Activated naive CD4-positive, alpha-beta T cell treated with anti-CD3 and anti-CD28 coated beads, Interleukin-2, amount 50 U/mL, for 16 hours (primary cell): Measurements from ENCODE around the gene MTCL1.

Source experiments
- DNase-seq: peaks from one replicate; pipeline ENCODE4 v3.0.0-alpha.2; 2020

MTCL1 gene

GRCh38 chr18:8705238-8705960 lies at the start of gene MTCL1:
Gene MTCL1, plus strand, starts transcription at chr18:8705556. Its CDS starts 105 bp downstream, at chr18:8705661.
- peak; percentile 32 for DNase-seq

- no peak for DNase-seq
Observed at GRCh38 chr18:8656232-8656631, 49.1 kb upstream of the MTCL1 start.

GRCh38 chr18:8657050-8657820 lies 48.1 kb upstream of the MTCL1 start:
- no peak for DNase-seq

GRCh38 chr18:8657873-8658470 lies 47.4 kb upstream of the MTCL1 start:
- DNase-seq: no peak

- no peak for DNase-seq
Observed at GRCh38 chr18:8658858-8659485, 46.4 kb upstream of the MTCL1 start.

GRCh38 chr18:8659609-8660242 lies 45.6 kb upstream of the MTCL1 start:
- no peak for DNase-seq

GRCh38 chr18:8660316-8660715 lies 45.0 kb upstream of the MTCL1 start:
- DNase-seq: no peak

GRCh38 chr18:8661754-8662559 lies 43.4 kb upstream of the MTCL1 start:
- no peak for DNase-seq

- no peak for DNase-seq
Observed at GRCh38 chr18:8662560-8663255, 42.6 kb upstream of the MTCL1 start.

GRCh38 chr18:8667846-8668245 lies 37.5 kb upstream of the MTCL1 start:
- no peak for DNase-seq

- DNase-seq: no peak
Observed at GRCh38 chr18:8668381-8668780, 37.0 kb upstream of the MTCL1 start.

- DNase-seq: no peak
Observed at GRCh38 chr18:8669571-8669970, 35.8 kb upstream of the MTCL1 start.

- DNase-seq: no peak
Observed at GRCh38 chr18:8673256-8674209, 31.8 kb upstream of the MTCL1 start.

- DNase-seq: no peak
Observed at GRCh38 chr18:8675057-8675456, 30.3 kb upstream of the MTCL1 start.

- no peak for DNase-seq
Observed at GRCh38 chr18:8681196-8681595, 24.2 kb upstream of the MTCL1 start.

GRCh38 chr18:8684577-8684976 lies 20.8 kb upstream of the MTCL1 start:
- DNase-seq: no peak

GRCh38 chr18:8685141-8685913 lies 20.0 kb upstream of the MTCL1 start:
- no peak for DNase-seq

- DNase-seq: no peak
Observed at GRCh38 chr18:8685914-8686216, 19.5 kb upstream of the MTCL1 start.

GRCh38 chr18:8686611-8687010 lies 18.7 kb upstream of the MTCL1 start:
- DNase-seq: no peak
